LNCAP (cell line): ENCODE data around the gene GULP1.

Source experiments
- TF ChIP-seq, protein P1 (sequence below): fragments of 450-650 bp; IDR thresholded peaks from 2 replicates; pipeline ENCODE4 v1.5.1; 2017; ENCODE audit warnings: mild to moderate bottlenecking

The GULP1 gene

DNA sequence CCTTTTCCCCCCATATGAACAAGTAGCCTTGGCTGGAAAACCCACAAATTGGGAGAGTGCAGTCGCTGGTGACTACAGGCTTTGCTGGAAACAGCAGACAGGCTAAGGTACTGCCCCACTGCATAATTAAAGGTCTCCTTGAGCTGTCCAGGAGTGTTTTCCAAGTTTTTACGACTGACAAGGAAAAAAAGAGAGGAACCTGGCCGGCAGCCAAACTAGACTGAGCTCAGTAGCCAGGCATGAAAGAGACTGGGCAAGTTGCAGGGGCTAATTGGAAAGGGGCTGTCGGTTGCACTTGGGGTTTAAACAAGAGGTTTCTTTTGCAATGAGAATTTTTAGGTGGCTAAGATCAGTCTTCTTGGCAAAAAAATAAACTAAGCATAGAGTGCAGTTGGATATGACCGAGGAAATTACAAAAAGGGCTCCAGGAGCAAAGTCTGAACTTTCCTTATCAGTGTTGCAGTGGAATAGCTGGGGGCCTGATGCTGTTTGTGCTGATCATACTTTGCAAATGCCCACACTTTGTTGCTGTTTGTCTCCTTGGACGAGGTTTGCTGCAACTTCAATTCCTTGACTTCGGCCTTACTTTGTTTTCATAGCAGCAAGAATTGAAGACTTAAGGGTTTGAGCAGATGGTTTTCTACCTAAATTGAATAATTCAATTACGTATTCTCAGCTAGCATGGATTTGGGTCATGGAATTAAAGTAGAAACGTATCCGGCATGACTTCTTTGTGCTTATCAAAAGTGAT is 2.1 kb downstream of the GULP1 start:
- TF ChIP-seq, protein P1, sequence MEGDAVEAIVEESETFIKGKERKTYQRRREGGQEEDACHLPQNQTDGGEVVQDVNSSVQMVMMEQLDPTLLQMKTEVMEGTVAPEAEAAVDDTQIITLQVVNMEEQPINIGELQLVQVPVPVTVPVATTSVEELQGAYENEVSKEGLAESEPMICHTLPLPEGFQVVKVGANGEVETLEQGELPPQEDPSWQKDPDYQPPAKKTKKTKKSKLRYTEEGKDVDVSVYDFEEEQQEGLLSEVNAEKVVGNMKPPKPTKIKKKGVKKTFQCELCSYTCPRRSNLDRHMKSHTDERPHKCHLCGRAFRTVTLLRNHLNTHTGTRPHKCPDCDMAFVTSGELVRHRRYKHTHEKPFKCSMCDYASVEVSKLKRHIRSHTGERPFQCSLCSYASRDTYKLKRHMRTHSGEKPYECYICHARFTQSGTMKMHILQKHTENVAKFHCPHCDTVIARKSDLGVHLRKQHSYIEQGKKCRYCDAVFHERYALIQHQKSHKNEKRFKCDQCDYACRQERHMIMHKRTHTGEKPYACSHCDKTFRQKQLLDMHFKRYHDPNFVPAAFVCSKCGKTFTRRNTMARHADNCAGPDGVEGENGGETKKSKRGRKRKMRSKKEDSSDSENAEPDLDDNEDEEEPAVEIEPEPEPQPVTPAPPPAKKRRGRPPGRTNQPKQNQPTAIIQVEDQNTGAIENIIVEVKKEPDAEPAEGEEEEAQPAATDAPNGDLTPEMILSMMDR, result no peak

DNA sequence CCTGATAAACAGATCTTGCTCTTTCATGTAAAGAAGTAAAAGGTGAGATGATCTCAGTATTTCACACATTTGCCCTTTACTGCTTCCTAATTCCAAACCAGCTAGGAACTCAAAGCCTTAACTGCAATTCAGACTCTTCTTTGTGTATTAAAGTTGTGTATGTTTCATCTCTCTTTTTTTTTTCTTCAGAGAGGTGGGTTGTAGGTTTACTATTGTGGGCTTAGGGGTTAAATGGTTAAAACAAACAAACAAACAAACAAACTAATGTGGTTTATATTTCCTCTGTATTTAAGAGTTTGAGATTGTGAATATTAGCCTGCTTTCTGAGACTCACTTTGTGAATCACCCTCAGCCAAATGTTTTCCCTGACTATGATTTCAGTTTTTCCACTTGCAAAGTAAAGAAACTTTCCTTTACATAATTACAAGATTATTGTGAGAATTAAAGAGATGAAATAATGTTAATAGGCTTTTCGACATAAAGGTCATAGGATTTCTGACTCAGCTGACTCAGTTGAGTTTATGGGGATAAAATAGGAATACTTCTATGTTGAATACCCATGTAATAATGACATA is 2.8 kb downstream of the GULP1 start:
- TF ChIP-seq, protein P1, result no peak

- TF ChIP-seq, protein P1, result no peak
Observed at GRCh38 chr2:188295067-188295685, 3.5 kb downstream of the GULP1 start.

GRCh38 chr2:188297978-188298377 is 6.3 kb downstream of the GULP1 start:
- TF ChIP-seq, protein P1, result no peak

GRCh38 chr2:188303363-188304031 is 11.8 kb downstream of the GULP1 start:
- TF ChIP-seq, protein P1, result no peak

- TF ChIP-seq, protein P1, result no peak
Observed at GRCh38 chr2:188305271-188305670, 13.6 kb downstream of the GULP1 start.

- TF ChIP-seq, protein P1, result no peak
Observed at GRCh38 chr2:188306271-188306670, 14.6 kb downstream of the GULP1 start.
